Activated CD4-positive, alpha-beta T cell treated with anti-CD3 and anti-CD28 coated beads, Interleukin-2, amount 50 U/mL, for 48 hours (primary cell): Measurements from ENCODE around the gene PLA2G4D.

ENCODE experiments used
- DNase-seq, 2 experiments: peaks; one replicate each; pipeline ENCODE4 v3.0.0-alpha.2; 2020

Gene PLA2G4D

GRCh38 chr15:42048080-42048820 is 46.1 kb downstream of the PLA2G4D start:
- DNase-seq = no peak

DNA sequence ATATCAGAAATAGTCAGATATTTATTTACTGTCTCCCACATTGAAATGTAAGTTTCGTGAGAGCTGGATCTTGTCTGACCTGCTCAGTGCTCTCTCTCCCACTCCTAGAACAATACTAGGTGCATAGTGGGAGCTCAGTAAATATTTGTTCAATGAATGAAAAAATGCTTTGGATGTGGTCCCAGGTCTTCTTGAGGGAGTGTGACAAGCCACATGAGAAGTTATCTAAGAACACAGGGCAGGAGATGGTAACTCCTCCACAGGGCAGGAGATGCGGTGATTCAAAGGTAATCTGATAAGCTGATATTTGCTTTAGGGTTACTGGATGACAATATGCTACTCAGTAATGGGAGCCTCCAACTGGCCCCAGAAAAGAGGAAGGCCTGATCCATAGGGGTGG is 47.8 kb downstream of the PLA2G4D start:
- no peak for DNase-seq

DNA sequence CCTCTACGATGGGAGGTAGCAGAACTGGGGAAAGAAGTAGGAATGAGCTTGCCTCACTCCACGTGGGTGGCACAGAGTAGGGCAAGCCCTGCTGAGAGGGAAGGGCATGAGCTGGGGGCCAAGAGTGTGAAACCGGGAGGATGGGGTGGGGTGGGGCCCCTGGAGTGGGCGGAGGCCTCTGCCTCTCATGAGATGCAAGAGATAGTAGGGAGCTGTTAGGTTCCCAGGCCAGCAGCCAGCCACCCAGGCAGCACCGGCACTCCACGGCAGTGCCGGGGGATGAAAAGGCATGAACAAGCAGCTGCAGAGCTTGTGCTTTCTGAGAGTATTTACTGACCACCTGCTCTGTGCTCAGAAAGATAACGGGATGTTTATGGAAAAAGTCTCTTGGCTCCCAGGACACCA is 49.1 kb downstream of the PLA2G4D start:
- no peak for DNase-seq

GRCh38 chr15:42042602-42043400 is 51.6 kb downstream of the PLA2G4D start:
- no peak for DNase-seq

GRCh38 chr15:42038401-42038800 is 56.0 kb downstream of the PLA2G4D start:
- no peak for DNase-seq

DNA sequence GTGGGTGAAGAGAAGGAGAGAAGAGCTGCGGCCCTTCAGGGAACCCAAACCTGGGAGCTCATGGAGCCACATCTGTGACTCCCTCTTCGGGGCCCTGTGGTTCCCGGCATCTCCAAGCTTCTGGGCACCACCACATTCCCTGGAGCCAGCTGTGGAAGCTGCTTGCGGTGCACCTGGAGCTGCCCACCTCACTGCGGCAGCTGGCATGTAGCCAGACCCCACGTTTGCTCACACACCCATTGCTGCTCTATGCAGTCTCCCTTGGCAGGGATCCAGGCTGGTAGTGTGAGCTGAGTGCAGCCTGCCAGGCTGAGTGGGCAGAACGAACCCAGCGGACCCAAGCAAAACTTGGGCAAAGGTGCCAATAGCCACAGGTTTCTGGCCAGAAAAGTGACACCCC is 56.7 kb downstream of the PLA2G4D start:
- DNase-seq = no peak

DNA sequence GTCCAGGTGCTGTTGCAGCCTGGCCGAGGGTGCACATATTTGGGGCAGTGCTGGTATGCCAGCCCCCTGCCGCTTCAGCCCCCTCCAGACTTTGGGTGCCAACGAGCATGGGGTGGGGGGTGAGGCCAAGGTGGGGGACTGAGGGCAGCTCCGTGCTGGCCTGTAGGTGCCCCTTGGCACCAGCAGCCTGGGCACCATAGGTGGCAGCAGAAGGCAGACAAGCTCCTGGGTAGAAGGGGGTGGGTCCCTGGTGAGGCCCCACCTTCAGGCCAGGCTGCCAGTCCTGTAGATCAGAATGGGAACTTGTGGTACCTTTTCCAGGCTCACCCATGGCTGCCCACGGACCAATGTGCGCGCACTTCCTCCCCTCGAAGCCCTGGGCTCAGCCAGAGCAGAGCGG is 57.4 kb downstream of the PLA2G4D start:
- DNase-seq = no peak

GRCh38 chr15:42036112-42036905 is 58.1 kb downstream of the PLA2G4D start:
- DNase-seq = no peak

GRCh38 chr15:42035435-42035761 is 59.0 kb downstream of the PLA2G4D start:
- peak; percentile 22 to 35 for DNase-seq

- DNase-seq = no peak
These were observed 59.5 kb downstream of the PLA2G4D start for GRCh38 chr15:42034628-42035434.

DNA sequence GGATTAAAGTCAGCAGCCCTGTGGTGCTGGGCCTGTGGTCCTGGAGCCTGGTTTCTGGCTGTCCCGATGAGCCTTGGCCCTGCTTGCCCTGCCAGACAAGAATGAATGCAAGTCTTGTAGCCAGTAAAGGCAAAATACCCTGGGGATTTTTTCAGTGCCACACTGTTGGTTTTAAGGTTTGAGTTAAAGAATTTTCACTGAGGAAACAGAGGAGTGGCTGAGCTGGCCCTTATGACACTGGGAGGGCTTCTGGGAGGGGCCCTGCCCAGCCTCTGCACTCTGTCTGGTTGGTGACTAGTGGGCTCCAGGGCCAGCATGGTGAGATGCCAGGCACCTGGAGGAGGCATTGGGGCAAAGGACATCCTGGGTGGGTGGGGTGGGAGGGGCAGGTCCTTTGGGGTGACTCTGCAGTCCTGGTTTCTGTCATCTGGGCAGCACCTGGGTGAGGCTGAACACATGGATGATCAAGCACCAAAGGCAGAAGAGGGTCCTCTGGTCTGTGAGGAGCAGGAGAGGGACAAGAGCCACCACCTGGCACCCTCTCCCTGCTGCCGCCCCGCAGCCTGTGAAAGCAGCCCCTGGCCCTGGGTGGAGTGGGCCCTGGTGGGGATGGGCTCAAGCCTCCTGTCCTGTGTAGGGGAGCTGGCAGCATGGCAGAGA is 61.0 kb downstream of the PLA2G4D start:
- DNase-seq = no peak

DNA sequence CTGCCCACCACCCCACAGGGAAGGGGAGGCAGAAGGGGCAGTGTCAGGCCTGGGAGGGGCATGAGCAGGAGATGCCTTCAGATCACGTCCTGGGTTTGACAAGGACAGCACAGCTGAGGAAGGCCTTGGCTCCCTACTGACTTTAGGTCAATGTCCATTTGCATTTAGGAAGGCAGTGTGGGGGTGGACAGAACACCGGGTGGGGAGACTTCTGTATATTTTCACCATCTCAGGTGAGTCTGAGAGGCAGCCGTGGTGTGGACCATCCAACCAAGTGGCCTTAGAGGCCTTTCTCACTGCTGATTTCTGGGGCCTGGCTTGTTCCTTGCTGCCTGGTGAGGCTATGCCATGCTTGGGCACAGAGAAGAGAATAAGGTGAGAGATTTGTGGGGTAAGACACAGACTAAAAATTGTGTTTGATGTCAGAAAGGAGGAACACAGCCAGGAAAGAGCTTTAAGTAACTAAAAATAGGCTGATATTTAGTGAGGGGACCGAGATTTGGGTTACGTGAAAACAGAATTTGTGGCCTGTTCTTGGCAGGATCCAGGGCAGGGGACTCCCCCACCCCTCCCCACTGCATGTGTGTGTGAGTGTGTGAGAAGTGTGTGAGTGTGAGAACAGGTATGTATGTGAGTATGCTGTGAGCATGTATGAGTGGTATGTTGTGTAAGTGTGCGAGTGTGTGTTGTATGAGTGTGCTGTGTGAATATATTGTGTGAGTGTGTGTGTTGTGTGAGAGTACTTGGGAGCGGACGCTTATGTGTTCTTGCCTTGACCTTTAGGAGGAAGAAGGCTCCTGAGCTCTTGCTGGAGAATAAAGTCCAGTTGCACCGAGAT is 61.8 kb downstream of the PLA2G4D start:
- no peak for DNase-seq

- no peak for DNase-seq
These were observed 63.0 kb downstream of the PLA2G4D start for GRCh38 chr15:42031198-42031915.

DNA sequence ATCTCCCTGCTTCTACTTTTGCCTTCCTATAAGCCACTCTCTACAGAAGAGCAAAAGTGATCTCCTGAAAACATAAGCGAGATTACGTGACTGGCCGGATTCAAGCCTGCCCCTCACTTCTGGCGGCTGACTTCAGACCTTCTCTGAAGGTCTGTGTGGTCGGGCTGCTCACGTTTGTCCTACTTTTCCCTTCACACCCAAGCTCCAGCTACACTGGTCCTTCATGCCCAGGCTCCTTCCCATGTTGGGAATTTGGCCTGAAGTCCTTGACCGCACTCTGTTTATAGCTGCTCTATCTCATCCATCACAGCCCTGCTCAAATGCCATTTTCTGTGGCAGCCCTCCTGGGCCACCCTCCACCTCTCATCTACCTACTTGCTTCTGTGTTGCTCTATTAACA is 66.8 kb downstream of the PLA2G4D start:
- no peak for DNase-seq

- no peak for DNase-seq
These were observed 70.1 kb downstream of the PLA2G4D start for GRCh38 chr15:42024303-42024702.

GRCh38 chr15:42021593-42021992 is 72.8 kb downstream of the PLA2G4D start:
- DNase-seq = no peak

- no peak for DNase-seq
These were observed 73.6 kb downstream of the PLA2G4D start, which contains the start of gene PLA2G4E for GRCh38 chr15:42020713-42021273. TSS of gene PLA2G4E (minus strand) at chr15:42021042. CDS start at chr15:42021030, 12 bp downstream.

DNA sequence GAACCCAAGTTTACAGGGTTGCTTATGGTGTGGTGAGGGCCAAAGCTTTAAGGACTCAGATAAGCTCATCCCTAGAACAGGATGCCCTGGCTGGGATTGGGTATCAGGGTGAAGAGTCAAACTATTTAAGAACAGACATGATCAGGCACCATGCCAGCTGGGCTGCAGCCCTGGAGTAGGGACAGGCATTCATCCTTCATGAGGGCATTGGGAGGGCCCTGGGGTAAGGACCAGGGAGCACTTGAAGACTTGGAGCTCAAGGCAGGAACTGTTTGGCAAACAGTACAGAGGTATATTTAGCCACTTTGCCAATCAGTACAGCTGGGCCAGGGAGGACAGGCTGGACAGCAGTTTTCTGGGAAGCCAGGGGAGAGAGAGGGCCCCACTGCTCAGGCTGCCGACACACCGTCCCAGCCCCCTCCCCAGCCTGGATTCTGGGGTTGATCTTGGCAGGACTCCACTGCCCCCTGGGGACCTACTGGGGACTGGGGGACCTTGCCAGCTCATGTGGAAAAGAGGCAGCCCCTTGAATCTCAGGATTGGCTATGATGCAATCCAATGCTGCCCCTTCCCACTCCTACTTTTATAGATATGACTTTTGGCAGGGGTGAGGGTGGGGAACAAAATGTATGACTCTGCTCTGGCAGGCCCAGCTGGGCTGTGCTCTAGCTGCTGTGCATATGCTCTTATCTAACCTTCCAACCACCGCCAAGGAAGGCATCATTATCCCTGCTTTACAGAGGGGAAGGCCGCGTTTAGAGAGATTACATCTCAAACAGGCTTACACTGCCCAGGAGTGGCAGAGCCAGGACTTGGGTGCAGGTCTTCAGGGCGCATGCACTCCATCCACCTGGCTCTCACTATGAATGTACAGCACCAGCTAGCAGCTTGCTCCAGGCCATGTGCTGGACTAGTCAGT is 75.8 kb downstream of the PLA2G4D start:
- no peak for DNase-seq
